Measurements from ENCODE around the gene PRR16.
A peak's percentile ranks its signal among the peaks of the same experiment; 100 is the strongest.

Gene PRR16

DNA sequence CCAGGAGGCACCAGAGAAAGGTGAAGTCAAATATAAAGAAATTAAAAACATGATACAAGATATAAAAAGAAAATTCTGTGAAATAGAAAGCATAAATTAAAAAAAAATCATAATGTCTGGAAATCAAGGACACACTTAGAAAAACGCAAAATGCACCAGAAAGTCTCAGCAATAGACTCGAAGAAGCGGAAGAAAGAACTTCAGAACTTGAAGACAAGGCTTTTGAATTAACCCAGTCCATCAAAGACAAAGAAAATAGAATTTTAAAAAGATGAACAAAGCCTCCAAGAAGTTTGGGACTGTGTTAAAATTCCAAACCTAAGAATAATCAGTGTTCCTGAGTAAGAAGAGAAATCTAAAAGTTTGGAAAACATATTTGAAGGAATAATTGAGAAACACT is 168.3 kb downstream of the PRR16 start:
- no peak for TF ChIP-seq TAF1 (IDR thresholded peaks at IDR 0.05; ENCODE audit: low read depth, low read length)
- no peak for TF ChIP-seq PAX5 (IDR thresholded peaks at IDR 0.05; ENCODE audit: insufficient read depth, low read length, severe bottlenecking)
- TF ChIP-seq POLR2AphosphoS5 (IDR thresholded peaks at IDR 0.05; ENCODE audit: low read depth, low read length): no peak
- no peak for TF ChIP-seq POU2F2 (IDR thresholded peaks at IDR 0.05; ENCODE audit: low read depth, low read length)
- TF ChIP-seq SPI1 (IDR thresholded peaks at IDR 0.05; ENCODE audit: low read depth, low read length): no peak
- no peak for TF ChIP-seq POLR2A (IDR thresholded peaks at IDR 0.05; ENCODE audit: low read depth, low read length)
- FAIRE-seq (no peak), DNase-seq (ENCODE audit: insufficient read length, low spot score) (no peak)

DNA sequence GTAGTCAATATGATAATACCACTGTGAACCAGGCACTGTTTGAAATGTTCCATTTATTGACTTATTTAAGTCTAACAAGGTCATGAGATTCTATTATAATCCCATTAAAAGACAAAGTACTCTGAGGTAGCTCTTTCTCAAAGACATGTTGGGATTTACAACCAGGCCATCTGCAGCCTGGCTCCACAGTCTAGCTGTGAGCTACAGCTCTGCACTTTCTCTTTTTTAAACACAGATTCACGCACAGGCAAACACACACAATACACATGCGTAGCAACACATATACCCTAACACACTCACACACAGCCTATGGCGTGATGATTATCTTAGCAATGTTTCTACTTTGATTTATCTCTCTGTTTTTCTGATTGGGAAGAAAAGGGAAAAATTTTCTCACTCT is 174.3 kb downstream of the PRR16 start:
- no peak for DNase-seq (ENCODE audit: insufficient read length, low spot score)
- TF ChIP-seq SPI1 (IDR thresholded peaks at IDR 0.05; ENCODE audit: low read depth, low read length) (no peak), POLR2A (IDR thresholded peaks at IDR 0.05; ENCODE audit: low read depth, low read length) (no peak), TAF1 (IDR thresholded peaks at IDR 0.05; ENCODE audit: low read depth, low read length) (no peak), POU2F2 (IDR thresholded peaks at IDR 0.05; ENCODE audit: low read depth, low read length) (no peak), PAX5 (IDR thresholded peaks at IDR 0.05; ENCODE audit: insufficient read depth, low read length, severe bottlenecking) (no peak), POLR2AphosphoS5 (IDR thresholded peaks at IDR 0.05; ENCODE audit: low read depth, low read length) (no peak)
- FAIRE-seq: no peak

DNA sequence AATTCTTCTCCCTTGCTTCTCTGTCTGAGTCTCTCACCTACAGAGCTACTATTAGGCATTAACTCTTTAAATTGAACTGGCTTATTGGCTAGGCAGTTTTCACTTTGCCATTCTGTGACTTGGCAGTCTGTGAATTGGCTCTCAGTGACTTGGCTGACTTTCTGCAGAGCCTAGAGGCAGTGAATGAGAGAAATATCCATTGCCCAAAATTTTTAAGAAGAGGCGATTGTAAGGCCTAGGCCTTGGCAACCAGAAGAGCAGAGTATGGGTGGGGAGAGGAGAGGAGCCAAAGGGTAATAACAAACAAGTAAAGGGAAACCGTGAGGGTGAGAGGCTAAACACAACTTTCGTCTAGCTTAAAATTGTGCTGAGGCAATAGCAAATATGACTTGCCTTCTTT is 176.7 kb downstream of the PRR16 start:
- TF ChIP-seq POLR2A (IDR thresholded peaks at IDR 0.05; ENCODE audit: low read depth, low read length): no peak
- TF ChIP-seq PAX5 (IDR thresholded peaks at IDR 0.05; ENCODE audit: insufficient read depth, low read length, severe bottlenecking): no peak
- TF ChIP-seq TAF1 (IDR thresholded peaks at IDR 0.05; ENCODE audit: low read depth, low read length): no peak
- TF ChIP-seq POLR2AphosphoS5 (IDR thresholded peaks at IDR 0.05; ENCODE audit: low read depth, low read length): no peak
- no peak for TF ChIP-seq SPI1 (IDR thresholded peaks at IDR 0.05; ENCODE audit: low read depth, low read length)
- TF ChIP-seq POU2F2 (IDR thresholded peaks at IDR 0.05; ENCODE audit: low read depth, low read length): no peak
- no peak for FAIRE-seq
- no peak for DNase-seq (ENCODE audit: insufficient read length, low spot score)

DNA sequence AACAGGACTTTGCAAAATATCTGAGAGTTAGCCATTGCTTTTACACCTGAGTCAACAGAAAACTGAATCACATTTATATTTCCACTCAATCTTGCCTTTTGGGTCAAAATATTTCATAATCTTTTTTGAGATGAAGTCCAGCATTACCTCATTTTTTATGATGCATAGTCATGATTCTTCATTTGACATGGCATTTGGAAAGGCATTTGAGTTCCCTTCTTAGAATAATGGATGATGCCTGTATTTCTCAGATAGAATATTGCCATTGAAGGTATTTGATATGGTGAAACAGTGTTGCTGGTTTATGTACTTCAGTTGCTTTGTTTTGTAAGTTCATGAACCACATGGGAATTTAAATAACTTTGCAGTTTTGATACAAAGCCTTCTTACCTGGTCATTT is 180.4 kb downstream of the PRR16 start:
- no peak for FAIRE-seq
- no peak for DNase-seq (ENCODE audit: insufficient read length, low spot score)
- no peak for TF ChIP-seq POU2F2 (IDR thresholded peaks at IDR 0.05; ENCODE audit: low read depth, low read length)
- TF ChIP-seq SPI1 (IDR thresholded peaks at IDR 0.05; ENCODE audit: low read depth, low read length): no peak
- TF ChIP-seq POLR2A (IDR thresholded peaks at IDR 0.05; ENCODE audit: low read depth, low read length): no peak
- no peak for TF ChIP-seq TAF1 (IDR thresholded peaks at IDR 0.05; ENCODE audit: low read depth, low read length)
- TF ChIP-seq POLR2AphosphoS5 (IDR thresholded peaks at IDR 0.05; ENCODE audit: low read depth, low read length): no peak
- no peak for TF ChIP-seq PAX5 (IDR thresholded peaks at IDR 0.05; ENCODE audit: insufficient read depth, low read length, severe bottlenecking)

DNA sequence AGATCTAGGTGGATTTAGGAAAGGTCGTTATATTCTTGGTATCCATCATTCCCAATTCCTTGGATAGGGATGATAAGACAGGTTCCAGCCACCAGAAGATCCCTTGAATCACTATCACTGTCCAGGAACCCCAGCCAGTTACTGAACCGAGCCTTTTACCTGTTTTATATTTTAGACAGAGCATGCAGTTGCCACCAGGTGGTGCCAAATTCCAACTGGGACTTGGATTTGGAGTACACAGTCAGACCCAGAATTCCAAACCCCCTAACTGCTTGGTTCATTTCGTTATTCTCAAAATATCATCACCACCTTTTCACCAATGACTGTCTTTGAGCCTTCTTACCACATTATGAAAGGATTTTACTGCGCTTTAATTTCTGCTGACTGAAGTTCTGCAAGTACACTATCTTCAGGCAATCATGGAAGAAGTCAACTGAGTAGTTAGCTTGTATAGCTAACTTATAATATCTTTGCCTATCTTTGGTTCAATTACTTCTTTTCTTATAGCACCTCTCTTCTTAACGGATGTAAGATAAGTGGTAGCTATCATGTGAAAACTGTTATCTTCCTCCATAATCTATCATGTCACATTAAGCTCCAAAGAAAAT is 191.8 kb downstream of the PRR16 start:
- no peak for DNase-seq (ENCODE audit: insufficient read length, low spot score)
- peak; percentile 13 for FAIRE-seq
- no peak for TF ChIP-seq SPI1 (IDR thresholded peaks at IDR 0.05; ENCODE audit: low read depth, low read length)
- no peak for TF ChIP-seq POU2F2 (IDR thresholded peaks at IDR 0.05; ENCODE audit: low read depth, low read length)
- no peak for TF ChIP-seq POLR2AphosphoS5 (IDR thresholded peaks at IDR 0.05; ENCODE audit: low read depth, low read length)
- TF ChIP-seq TAF1 (IDR thresholded peaks at IDR 0.05; ENCODE audit: low read depth, low read length): no peak
- TF ChIP-seq POLR2A (IDR thresholded peaks at IDR 0.05; ENCODE audit: low read depth, low read length): no peak
- no peak for TF ChIP-seq PAX5 (IDR thresholded peaks at IDR 0.05; ENCODE audit: insufficient read depth, low read length, severe bottlenecking)

DNA sequence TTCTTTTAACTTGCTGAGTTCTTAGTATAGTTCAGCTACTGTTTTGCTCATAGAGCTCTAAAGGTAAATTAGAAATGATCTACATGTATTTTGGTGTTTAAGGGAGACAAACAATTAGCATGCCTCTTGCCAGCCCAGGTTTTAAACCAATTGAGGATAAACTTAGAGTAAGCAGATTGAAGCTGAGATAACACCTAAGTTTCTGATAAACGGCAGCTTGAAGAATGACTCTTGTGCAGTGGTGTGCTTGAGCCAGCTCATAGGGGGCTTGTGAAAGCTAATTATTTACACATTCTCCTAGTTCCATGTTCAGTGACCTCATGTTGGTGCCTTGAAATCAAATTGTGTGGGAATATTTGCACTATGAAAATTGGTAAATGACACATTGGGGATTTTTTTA is 193.0 kb downstream of the PRR16 start:
- TF ChIP-seq POLR2A (IDR thresholded peaks at IDR 0.05; ENCODE audit: low read depth, low read length) (no peak), PAX5 (IDR thresholded peaks at IDR 0.05; ENCODE audit: insufficient read depth, low read length, severe bottlenecking) (no peak), TAF1 (IDR thresholded peaks at IDR 0.05; ENCODE audit: low read depth, low read length) (no peak), POU2F2 (IDR thresholded peaks at IDR 0.05; ENCODE audit: low read depth, low read length) (no peak), POLR2AphosphoS5 (IDR thresholded peaks at IDR 0.05; ENCODE audit: low read depth, low read length) (no peak), SPI1 (IDR thresholded peaks at IDR 0.05; ENCODE audit: low read depth, low read length) (no peak)
- FAIRE-seq: no peak

DNA sequence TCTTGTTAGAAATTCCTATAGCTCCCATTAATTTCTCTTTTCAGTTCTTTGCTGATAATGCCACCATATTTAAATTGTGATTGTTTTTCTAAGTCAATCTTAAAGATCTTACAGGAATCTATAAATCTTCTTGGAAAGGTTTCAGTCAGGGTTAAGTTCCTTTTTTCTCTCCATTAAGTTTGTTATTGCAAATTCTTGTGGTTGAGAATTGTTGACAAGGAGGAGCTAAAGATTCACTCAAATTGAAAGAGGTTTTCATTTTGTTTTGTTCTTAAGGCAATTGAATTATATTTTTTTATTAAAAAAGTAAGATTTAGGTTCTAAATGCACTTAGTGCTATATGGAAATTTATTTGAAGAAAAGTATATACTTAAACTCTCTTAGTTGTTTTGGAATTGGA is 213.4 kb downstream of the PRR16 start:
- DNase-seq (ENCODE audit: insufficient read length, low spot score) (no peak), FAIRE-seq (no peak)
- TF ChIP-seq PAX5 (IDR thresholded peaks at IDR 0.05; ENCODE audit: insufficient read depth, low read length, severe bottlenecking) (no peak), TAF1 (IDR thresholded peaks at IDR 0.05; ENCODE audit: low read depth, low read length) (no peak), POLR2AphosphoS5 (IDR thresholded peaks at IDR 0.05; ENCODE audit: low read depth, low read length) (no peak), SPI1 (IDR thresholded peaks at IDR 0.05; ENCODE audit: low read depth, low read length) (no peak), POU2F2 (IDR thresholded peaks at IDR 0.05; ENCODE audit: low read depth, low read length) (no peak), POLR2A (IDR thresholded peaks at IDR 0.05; ENCODE audit: low read depth, low read length) (no peak)

More for the DNA sequence above, 193.0 kb downstream of the PRR16 start:
- no peak for DNase-seq (ENCODE audit: insufficient read length, low spot score)

DNA sequence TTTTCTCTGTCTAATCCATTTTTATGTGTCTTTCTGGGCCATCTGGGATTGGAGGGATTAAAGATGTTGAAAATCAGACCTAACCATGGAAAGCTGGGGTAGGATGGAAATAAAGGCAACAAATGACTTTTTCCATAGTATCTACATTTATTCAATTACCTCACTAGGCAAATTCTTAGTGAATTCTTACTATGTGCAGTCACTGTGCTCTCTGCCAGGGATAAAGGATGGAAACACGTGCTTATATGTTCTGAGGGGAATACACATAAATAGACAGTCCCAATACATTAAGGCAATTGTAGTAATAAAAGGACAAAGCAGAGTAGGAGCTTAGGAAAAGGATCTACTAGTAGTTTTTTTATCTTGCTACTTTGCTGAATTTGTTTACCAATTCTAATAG is 214.2 kb downstream of the PRR16 start:
- DNase-seq (ENCODE audit: insufficient read length, low spot score): no peak
- TF ChIP-seq POLR2AphosphoS5 (IDR thresholded peaks at IDR 0.05; ENCODE audit: low read depth, low read length) (no peak), POLR2A (IDR thresholded peaks at IDR 0.05; ENCODE audit: low read depth, low read length) (no peak), PAX5 (IDR thresholded peaks at IDR 0.05; ENCODE audit: insufficient read depth, low read length, severe bottlenecking) (no peak), SPI1 (IDR thresholded peaks at IDR 0.05; ENCODE audit: low read depth, low read length) (no peak), TAF1 (IDR thresholded peaks at IDR 0.05; ENCODE audit: low read depth, low read length) (no peak), POU2F2 (IDR thresholded peaks at IDR 0.05; ENCODE audit: low read depth, low read length) (no peak)
- FAIRE-seq: no peak

DNA sequence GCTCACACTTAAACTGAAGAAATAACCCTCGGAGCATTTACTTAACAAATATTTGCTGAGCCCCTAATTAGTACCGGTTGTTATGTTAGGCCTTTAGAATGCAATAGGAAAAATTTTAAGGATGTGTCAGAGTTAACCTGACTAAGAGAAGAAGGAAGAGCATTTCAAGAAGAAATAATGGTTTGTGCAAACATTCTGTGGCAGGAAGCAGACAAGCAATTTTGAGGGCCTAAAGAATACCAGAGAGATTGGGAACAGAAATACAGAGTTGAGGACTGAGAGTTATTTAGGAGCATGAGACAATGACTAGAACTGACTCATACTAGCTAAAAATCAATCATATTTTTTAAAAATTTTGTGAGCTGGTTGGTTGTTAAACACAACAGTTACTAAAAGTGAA is 218.8 kb downstream of the PRR16 start:
- no peak for FAIRE-seq

More for the DNA sequence above, 218.8 kb downstream of the PRR16 start:
- no peak for TF ChIP-seq POLR2AphosphoS5 (IDR thresholded peaks at IDR 0.05; ENCODE audit: low read depth, low read length)
- no peak for TF ChIP-seq PAX5 (IDR thresholded peaks at IDR 0.05; ENCODE audit: insufficient read depth, low read length, severe bottlenecking)
- no peak for TF ChIP-seq TAF1 (IDR thresholded peaks at IDR 0.05; ENCODE audit: low read depth, low read length)
- TF ChIP-seq POU2F2 (IDR thresholded peaks at IDR 0.05; ENCODE audit: low read depth, low read length): no peak
- no peak for TF ChIP-seq POLR2A (IDR thresholded peaks at IDR 0.05; ENCODE audit: low read depth, low read length)
- DNase-seq (ENCODE audit: insufficient read length, low spot score): no peak
